Gastrocnemius medialis (tissue), 4 donors: ENCODE data around the gene ATP6V1B1.
A peak's percentile ranks its signal among the peaks of the same experiment; 100 is the strongest.

Experiments used
- POLR2A ChIP-seq, 2 donors: fragments of 450-650 bp; IDR thresholded peaks; one replicate each; pipeline ENCODE4 v1.6.1; 2017; ENCODE audit warnings: antibody characterized with exemption in 2 of 2, mild to moderate bottlenecking in 2 of 2, moderate library complexity in 2 of 2
- TF ChIP-seq, protein P1 (sequence below), 5 experiments: fragments of 450-650 bp in 3 of 5; fragments of 200-600 bp in 2 of 5; sonication (generic) in 2 of 5; IDR thresholded peaks in 4 of 5; conservative IDR thresholded peaks in 1 of 5; 1 replicate in 4 of 5; 2 replicates in 1 of 5; pipeline ENCODE4 v1.5.1; 2016 to 2019; ENCODE audit warnings: antibody characterized with exemption in 5 of 5, mild to moderate bottlenecking in 3 of 5, moderate library complexity in 3 of 5

DNA sequence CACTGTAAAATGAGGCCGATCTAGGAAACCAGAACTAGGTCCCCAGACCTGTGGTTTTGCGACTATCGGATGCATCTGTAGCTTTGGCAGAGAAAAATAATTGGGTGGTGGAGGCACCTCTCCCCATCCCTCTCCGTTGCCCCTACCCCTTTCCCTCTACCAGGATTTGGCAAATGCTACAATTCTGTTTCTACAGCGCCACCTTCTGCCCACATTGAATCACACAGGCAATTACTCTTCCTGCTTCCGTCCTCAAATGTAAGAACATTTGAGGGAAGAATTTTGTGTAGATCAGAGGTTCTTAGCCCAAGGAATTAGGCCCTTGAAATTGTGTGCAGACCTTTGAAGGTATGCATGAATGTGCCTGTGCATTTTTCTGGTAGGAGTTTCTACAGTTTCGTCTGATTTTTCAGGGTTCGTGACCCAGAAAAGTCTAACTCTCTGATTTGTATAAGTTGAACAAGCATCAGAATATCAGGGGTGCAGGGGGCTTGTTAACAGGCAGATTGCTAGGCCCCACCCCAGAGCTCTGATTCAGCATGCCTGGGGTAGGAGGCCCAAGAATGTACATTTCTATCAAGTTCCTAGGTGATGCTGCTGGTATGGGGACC, 11.2 kb downstream of the ATP6V1B1 start:
- TF ChIP-seq, protein P1, sequence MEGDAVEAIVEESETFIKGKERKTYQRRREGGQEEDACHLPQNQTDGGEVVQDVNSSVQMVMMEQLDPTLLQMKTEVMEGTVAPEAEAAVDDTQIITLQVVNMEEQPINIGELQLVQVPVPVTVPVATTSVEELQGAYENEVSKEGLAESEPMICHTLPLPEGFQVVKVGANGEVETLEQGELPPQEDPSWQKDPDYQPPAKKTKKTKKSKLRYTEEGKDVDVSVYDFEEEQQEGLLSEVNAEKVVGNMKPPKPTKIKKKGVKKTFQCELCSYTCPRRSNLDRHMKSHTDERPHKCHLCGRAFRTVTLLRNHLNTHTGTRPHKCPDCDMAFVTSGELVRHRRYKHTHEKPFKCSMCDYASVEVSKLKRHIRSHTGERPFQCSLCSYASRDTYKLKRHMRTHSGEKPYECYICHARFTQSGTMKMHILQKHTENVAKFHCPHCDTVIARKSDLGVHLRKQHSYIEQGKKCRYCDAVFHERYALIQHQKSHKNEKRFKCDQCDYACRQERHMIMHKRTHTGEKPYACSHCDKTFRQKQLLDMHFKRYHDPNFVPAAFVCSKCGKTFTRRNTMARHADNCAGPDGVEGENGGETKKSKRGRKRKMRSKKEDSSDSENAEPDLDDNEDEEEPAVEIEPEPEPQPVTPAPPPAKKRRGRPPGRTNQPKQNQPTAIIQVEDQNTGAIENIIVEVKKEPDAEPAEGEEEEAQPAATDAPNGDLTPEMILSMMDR (IDR thresholded peaks at IDR 0.05 in 4 of 5, conservative IDR thresholded peaks at IDR 0.05 in 1 of 5): peak; percentile 34 to 77 (median 56)
- no peak for TF ChIP-seq POLR2A (IDR thresholded peaks at IDR 0.05)
